Naive thymus-derived CD4-positive, alpha-beta T cell (primary cell): ENCODE data around the gene TMSB15B. TPM values are rescaled to one million over a fixed set of nuclear protein-coding genes. Genes with fewer than 3 reads are reported as not detected.
"Not testable (repeated sequence)": the region's sequence is repeated elsewhere in the genome, so short reads cannot be mapped to it uniquely, and the experiment has no call there.

Source experiments
- ATAC-seq: fragments of 150-1000 bp; cut with Tn5 transposase; 2 replicates; pipeline ENCODE4 v1.10.0; 2021; ENCODE audit warnings: mild to moderate bottlenecking, moderate library complexity
- CTCF ChIA-PET: fragments of 350-600 bp; sonication (Branson Sonifier 250); formaldehyde crosslinking; loops from one replicate; lab custom pipeline; 2021; ENCODE audit warnings: antibody characterized with exemption; lab: Charles Lee
- POLR2A ChIA-PET: fragments of 350-600 bp; sonication (Branson Sonifier 250); formaldehyde crosslinking; loops from one replicate; lab custom pipeline; 2021; ENCODE audit warnings: antibody characterized with exemption, inconsistent platforms; lab: Charles Lee
- DNase-seq, 9 donors: peaks; one replicate each; pipeline versions ENCODE4 v3.0.0 to v3.0.0-alpha.2; 2020 to 2022; ENCODE audit warnings: mixed read lengths in 1 of 9
- H3K27ac ChIP-seq: one replicate; pipeline ENCODE4 v1.7.0; 2013; ENCODE audit warnings: mild to moderate bottlenecking, low read depth, low read length, moderate library complexity
- H3K27me3 ChIP-seq, 2 donors: one replicate each; pipeline ENCODE4 v1.7.0; 2013; ENCODE audit warnings: low read length in 2 of 2, mild to moderate bottlenecking in 2 of 2, moderate library complexity in 2 of 2; ENCODE audit not compliant: control insufficient read depth in 2 of 2, insufficient read depth in 2 of 2
- H3K36me3 ChIP-seq, 3 experiments: 1 replicate in 2 of 3; 2 replicates in 1 of 3; pipeline ENCODE4 v1.7.0; 2013; ENCODE audit warnings: low read length in 3 of 3, mild to moderate bottlenecking in 3 of 3, moderate library complexity in 1 of 3; ENCODE audit not compliant: insufficient read depth in 3 of 3, control insufficient read depth in 2 of 3
- H3K4me1 ChIP-seq, 2 donors: one replicate each; pipeline ENCODE4 v1.7.0; 2013; ENCODE audit warnings: low read length in 2 of 2, mild to moderate bottlenecking in 2 of 2, moderate library complexity in 1 of 2; ENCODE audit not compliant: control insufficient read depth in 2 of 2, insufficient read depth in 2 of 2
- H3K4me3 ChIP-seq: 2 replicates; pipeline ENCODE4 v1.7.0; 2013; ENCODE audit warnings: mild to moderate bottlenecking, low read length
- H3K9me3 ChIP-seq, 3 experiments: 1 replicate in 2 of 3; 2 replicates in 1 of 3; pipeline ENCODE4 v1.7.0; 2013; ENCODE audit warnings: low read length in 3 of 3; ENCODE audit not compliant: control insufficient read depth in 2 of 3
- H3K27ac Mint-ChIP-seq, 9 donors: one replicate each; pipeline ENCODE4 v1.8.0; 2020 to 2022; ENCODE audit warnings: mixed read lengths in 9 of 9, mild to moderate bottlenecking in 8 of 9, moderate library complexity in 5 of 9, inconsistent platforms in 2 of 9
- H3K27me3 Mint-ChIP-seq, 5 donors: one replicate each; pipeline ENCODE4 v1.8.0; 2021 to 2022; ENCODE audit warnings: mixed read lengths in 5 of 5, mild to moderate bottlenecking in 1 of 5
- H3K36me3 Mint-ChIP-seq, 5 donors: one replicate each; pipeline ENCODE4 v1.8.0; 2020 to 2022; ENCODE audit warnings: mixed read lengths in 5 of 5, mild to moderate bottlenecking in 3 of 5, inconsistent platforms in 1 of 5
- H3K4me1 Mint-ChIP-seq, 7 donors: one replicate each; pipeline ENCODE4 v1.8.0; 2020 to 2022; ENCODE audit warnings: mixed read lengths in 7 of 7, mild to moderate bottlenecking in 3 of 7, inconsistent platforms in 1 of 7
- H3K4me3 Mint-ChIP-seq, 10 donors: one replicate each; pipeline ENCODE4 v1.8.0; 2020 to 2022; ENCODE audit warnings: mild to moderate bottlenecking in 10 of 10, mixed read lengths in 10 of 10, moderate library complexity in 6 of 10, inconsistent platforms in 2 of 10
- H3K9me3 Mint-ChIP-seq, 11 donors: one replicate each; pipeline ENCODE4 v1.8.0; 2020 to 2022; ENCODE audit warnings: mixed read lengths in 11 of 11, mild to moderate bottlenecking in 4 of 11, inconsistent platforms in 1 of 11, moderate library complexity in 1 of 11
- intact Hi-C, 2 donors: fragments of 100-400 bp; cut with micrococcal nuclease; formaldehyde crosslinking; loops; one replicate each; pipeline ENCODE4 v1.15.1; 2023
- polyA plus RNA-seq, 2 donors: library from polyadenylated mRNA; unstranded; fragments of 300-500 nt; fragmentation: Illumina TruSeq; gene quantifications; one replicate each; pipeline ENCODE4 v1.2.3, GENCODE V29; 2021
- total RNA-seq, 6 experiments: library from RNA in 5 of 6; stranded (reverse) in 5 of 6; gene quantifications; 1 replicate in 5 of 6; 2 replicates in 1 of 6; pipeline ENCODE4 v1.2.3 and lab custom pipeline; 2021 to 2026

TMSB15B gene
- total and polyA plus RNA-seq, 7 experiments from 2014 or later = 5.5 to 14.7 (median 8.6) TPM

DNA sequence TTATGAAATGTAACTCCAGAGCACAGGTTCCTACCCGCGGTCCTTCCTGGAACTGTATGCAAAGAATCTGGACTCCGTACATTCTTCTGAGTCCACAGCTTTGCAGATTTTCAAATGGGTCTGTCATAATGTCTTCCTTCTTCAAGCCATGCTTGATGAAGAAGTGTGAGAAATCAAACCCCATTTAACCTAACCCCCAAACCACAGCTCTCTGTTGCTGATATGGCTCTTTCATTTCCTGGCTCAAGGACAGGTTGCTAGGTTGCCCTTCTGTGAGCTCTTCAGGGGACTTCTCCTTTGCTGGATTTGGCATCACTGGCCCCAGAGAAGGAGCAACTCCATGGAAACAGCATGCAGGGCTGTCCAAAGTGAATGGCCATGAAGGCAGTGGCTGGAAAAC is 41.9 kb upstream of the TMSB15B start:
- Mint-ChIP-seq H3K27ac (peak overlapping the region in 2 of 9 donors; percentile 9 to 48), H3K4me3 (peak overlapping the region in 2 of 10 donors; percentile 16 to 53), H3K4me1 (peaks cover 9 to 34% (median 22%) of the 10 kb centered on the region in 7 donors)
- ATAC-seq, intact Hi-C loops, H3K27ac ChIP-seq, H3K36me3 ChIP-seq, POLR2A ChIA-PET, H3K36me3 Mint-ChIP-seq, H3K9me3 ChIP-seq, H3K9me3 Mint-ChIP-seq, H3K4me3 ChIP-seq, H3K4me1 ChIP-seq, H3K27me3 Mint-ChIP-seq, CTCF ChIA-PET, DNase-seq, H3K27me3 ChIP-seq: not testable (repeated sequence)

- H3K27me3 Mint-ChIP-seq = no peaks in the 10 kb centered on the region
- Histone ChIP-seq H3K4me1 (no peaks in the 10 kb centered on the region), H3K9me3 (no peaks in the 10 kb centered on the region), H3K27ac (no peak overlapping the region), H3K36me3 (no peaks in the 10 kb centered on the region), H3K4me3 (no peak overlapping the region), H3K27me3 (no peaks in the 10 kb centered on the region)
- no peak overlapping the region for H3K27ac Mint-ChIP-seq
- H3K9me3 Mint-ChIP-seq = peaks cover 0 to 4% (median 0%) of the 10 kb centered on the region in 11 donors
- ChIA-PET POLR2A (no interaction called here), CTCF (interaction anchor here (0.6 kb wide), 1 partner anchor 172 kb away, joined by 4 read pairs; no protein-coding TSS in a partner anchor)
- peaks cover 0 to 9% (median 3%) of the 10 kb centered on the region in 7 donors for H3K4me1 Mint-ChIP-seq
- peaks cover 0 to 5% (median 0%) of the 10 kb centered on the region in 5 donors for H3K36me3 Mint-ChIP-seq
- intact Hi-C loops = no loop called here
- ATAC-seq (no peak), DNase-seq (no peak)
- no peak overlapping the region for H3K4me3 Mint-ChIP-seq
These were observed 35.4 kb upstream of the TMSB15B start for GRCh38 chrX:103927030-103927429.

DNA sequence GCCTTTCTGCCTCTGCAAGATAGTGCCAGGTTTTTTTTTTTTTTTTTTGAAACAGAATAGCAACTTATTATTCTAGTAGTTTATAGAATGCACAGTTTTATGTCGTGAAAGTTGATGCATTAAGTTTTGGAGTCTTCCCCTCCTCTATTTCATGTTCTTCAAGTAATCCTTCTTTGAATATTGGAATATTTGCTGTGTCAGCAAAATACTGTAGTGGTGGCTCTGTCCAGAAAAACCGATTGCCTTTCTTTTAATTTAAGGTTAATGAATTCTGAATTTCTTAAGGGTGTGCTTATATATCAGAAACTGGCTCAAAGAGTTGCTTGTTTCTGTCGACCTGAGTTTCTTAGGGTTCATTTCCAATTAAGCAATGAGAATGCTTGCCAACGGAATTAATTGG is 34.8 kb upstream of the TMSB15B start:
- H3K36me3 Mint-ChIP-seq = peaks cover 0 to 5% (median 0%) of the 10 kb centered on the region in 5 donors
- H3K4me3 Mint-ChIP-seq = no peak overlapping the region
- peaks cover 0 to 4% (median 0%) of the 10 kb centered on the region in 11 donors for H3K9me3 Mint-ChIP-seq
- intact Hi-C loops = no loop called here
- ATAC-seq (no peak), DNase-seq (no peak)
- no peaks in the 10 kb centered on the region for H3K9me3 ChIP-seq
- no peak overlapping the region for H3K27ac ChIP-seq
- no peak overlapping the region for H3K4me3 ChIP-seq
- H3K4me1 Mint-ChIP-seq = peaks cover 0 to 9% (median 3%) of the 10 kb centered on the region in 7 donors
- ChIA-PET CTCF (interaction anchor here (0.6 kb wide), 1 partner anchor 172 kb away, joined by 4 read pairs; no protein-coding TSS in a partner anchor), POLR2A (no interaction called here)
- no peaks in the 10 kb centered on the region for H3K4me1 ChIP-seq
- H3K27me3 ChIP-seq = no peaks in the 10 kb centered on the region
- no peaks in the 10 kb centered on the region for H3K27me3 Mint-ChIP-seq
- no peaks in the 10 kb centered on the region for H3K36me3 ChIP-seq
- no peak overlapping the region for H3K27ac Mint-ChIP-seq

- H3K4me1 Mint-ChIP-seq = peaks cover 0 to 3% (median 0%) of the 10 kb centered on the region in 7 donors
- Histone ChIP-seq H3K27me3 (no peaks in the 10 kb centered on the region), H3K36me3 (no peaks in the 10 kb centered on the region), H3K9me3 (no peaks in the 10 kb centered on the region), H3K27ac (no peak overlapping the region), H3K4me3 (no peak overlapping the region), H3K4me1 (no peaks in the 10 kb centered on the region)
- H3K9me3 Mint-ChIP-seq = peaks cover 0 to 2% (median 0%) of the 10 kb centered on the region in 11 donors
- ATAC-seq (no peak), DNase-seq (no peak)
- H3K27ac Mint-ChIP-seq = no peak overlapping the region
- intact Hi-C loops = loop anchor here in 1 of 2 donors (2.0 kb wide), 1 partner anchor 13 kb away; no protein-coding TSS in a partner anchor
- ChIA-PET POLR2A (no interaction called here), CTCF (interaction anchor here (1.2 kb wide), 1 partner anchor 87 kb away, joined by 3 read pairs; no protein-coding TSS in a partner anchor)
- H3K27me3 Mint-ChIP-seq = no peaks in the 10 kb centered on the region
- peaks cover 0 to 11% (median 4%) of the 10 kb centered on the region in 5 donors for H3K36me3 Mint-ChIP-seq
- no peak overlapping the region for H3K4me3 Mint-ChIP-seq
These were observed 30.3 kb upstream of the TMSB15B start for GRCh38 chrX:103932133-103932532.

DNA sequence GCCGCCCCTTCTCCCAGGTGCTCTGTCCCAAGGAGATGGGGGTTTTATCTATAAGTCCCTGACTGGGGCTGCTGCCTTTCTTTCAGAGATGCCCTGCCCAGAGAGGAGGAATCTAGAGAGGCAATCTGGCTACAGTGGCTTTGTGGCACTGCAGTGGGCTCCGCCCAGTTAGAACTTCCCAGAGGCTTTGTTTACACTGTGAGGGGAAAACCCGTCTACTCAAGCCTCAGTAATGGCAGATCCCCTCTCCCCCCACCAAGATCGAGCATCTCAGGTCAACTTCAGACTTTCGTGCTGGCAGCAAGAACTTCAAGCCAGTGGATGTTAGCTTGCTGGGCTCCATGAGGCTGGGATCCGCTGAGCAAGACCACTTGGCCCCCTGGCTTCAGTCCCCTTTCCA is 22.2 kb upstream of the TMSB15B start:
- H3K27me3 ChIP-seq, H3K9me3 Mint-ChIP-seq, H3K4me1 ChIP-seq, DNase-seq, H3K4me3 ChIP-seq, H3K27ac ChIP-seq, ATAC-seq, POLR2A ChIA-PET, H3K9me3 ChIP-seq, H3K27ac Mint-ChIP-seq, H3K27me3 Mint-ChIP-seq, H3K36me3 ChIP-seq, H3K36me3 Mint-ChIP-seq, intact Hi-C loops: not testable (repeated sequence)
- peak overlapping the region in 1 of 10 donors; percentile 35 for H3K4me3 Mint-ChIP-seq
- H3K4me1 Mint-ChIP-seq = peaks cover 0 to 28% (median 5%) of the 10 kb centered on the region in 7 donors
- CTCF ChIA-PET = interaction anchor here (0.9 to 1.2 kb wide), 2 partner anchors 24 to 95 kb away, joined by 3 to 7 read pairs; no protein-coding TSS in a partner anchor

DNA sequence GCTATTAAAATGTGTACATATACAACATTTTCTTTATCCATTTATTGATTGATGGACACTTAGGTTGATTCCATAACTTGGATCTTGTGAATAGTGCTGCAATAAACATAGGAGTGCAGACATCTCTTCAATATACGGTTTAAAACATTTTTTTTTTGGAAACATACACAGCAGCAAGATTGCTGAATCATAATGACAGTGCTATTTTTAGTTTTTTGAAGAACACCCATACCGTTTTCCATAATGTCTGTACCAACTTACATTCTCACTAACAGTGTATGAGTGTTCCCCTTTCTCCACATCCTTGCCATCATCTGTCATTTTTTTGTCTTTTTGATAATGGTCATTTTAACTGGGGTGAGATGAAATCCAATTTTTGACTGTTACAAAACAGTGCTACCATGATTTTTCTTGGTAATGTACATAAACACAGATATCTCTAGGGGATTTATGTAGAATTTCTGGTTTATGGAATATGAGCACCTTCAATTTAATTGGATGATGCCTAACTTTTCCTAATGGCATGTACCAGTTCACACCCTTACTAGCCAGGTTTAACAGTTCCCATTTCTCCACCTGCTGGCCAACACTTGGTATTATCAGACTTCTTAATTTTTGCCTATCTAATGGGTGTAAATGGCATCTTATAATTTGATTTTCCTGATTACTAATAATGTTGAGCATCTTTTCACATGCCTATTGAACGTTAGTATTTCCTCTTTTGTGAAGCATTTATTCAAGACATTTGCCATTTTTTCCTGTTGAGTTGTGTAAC is 21.0 kb upstream of the TMSB15B start:
- H3K4me1 ChIP-seq = no peaks in the 10 kb centered on the region
- peak in 3 of 9 donors; percentile 10 to 36 (median 18) for DNase-seq
- intact Hi-C loops = loop anchor here (1.0 kb wide), 3 partner anchors 23 to 408 kb away; no protein-coding TSS in a partner anchor
- Mint-ChIP-seq H3K9me3 (no peaks in the 10 kb centered on the region), H3K27ac (no peak overlapping the region), H3K4me1 (peaks cover 0 to 28% (median 5%) of the 10 kb centered on the region in 7 donors), H3K4me3 (no peak overlapping the region), H3K36me3 (no peaks in the 10 kb centered on the region), H3K27me3 (no peaks in the 10 kb centered on the region)
- ChIA-PET CTCF (interaction anchor here (0.9 to 1.2 kb wide), 2 partner anchors 25 to 96 kb away, joined by 3 to 7 read pairs; no protein-coding TSS in a partner anchor), POLR2A (no interaction called here)
- ATAC-seq = no peak
- no peaks in the 10 kb centered on the region for H3K27me3 ChIP-seq
- H3K27ac ChIP-seq = no peak overlapping the region
- H3K4me3 ChIP-seq = no peak overlapping the region
- no peaks in the 10 kb centered on the region for H3K36me3 ChIP-seq
- H3K9me3 ChIP-seq = no peaks in the 10 kb centered on the region
